ENCODE data around the gene RIC8B. TPM values are rescaled to one million over a fixed set of nuclear protein-coding genes. Genes with fewer than 3 reads are reported as not detected.

The RIC8B gene
- total RNA-seq, 2 donors from 2014 or later, result 14.9 to 19.0 TPM

- H3K4me1 ChIP-seq, result no peaks in the 10 kb centered on the region
- no peaks in the 10 kb centered on the region for H3K9me3 ChIP-seq
- H3K27me3 ChIP-seq, result no peaks in the 10 kb centered on the region
- H3K27ac ChIP-seq, result no peak overlapping the region
- TF ChIP-seq CTCF (IDR thresholded peaks at IDR 0.05), result no peak
- peaks cover 44% of the 10 kb centered on the region for H3K36me3 ChIP-seq
- no peak overlapping the region for H3K4me3 ChIP-seq
- no peak for DNase-seq (ENCODE audit: low spot score)
Measured at GRCh38 chr12:106847861-106848260, 73.4 kb downstream of the RIC8B start.

- peaks cover 31% of the 10 kb centered on the region for H3K36me3 ChIP-seq
- H3K4me1 ChIP-seq, result peaks cover 0 to 5% of the 10 kb centered on the region in 2 donors
- no peak for TF ChIP-seq CTCF (IDR thresholded peaks at IDR 0.05)
- no peak for DNase-seq (ENCODE audit: low spot score)
- H3K27ac ChIP-seq, result no peak overlapping the region
- no peaks in the 10 kb centered on the region for H3K27me3 ChIP-seq
- H3K9me3 ChIP-seq, result no peaks in the 10 kb centered on the region
- H3K4me3 ChIP-seq, result no peak overlapping the region
Measured at GRCh38 chr12:106851306-106851705, 76.8 kb downstream of the RIC8B start.

- Histone ChIP-seq H3K27me3 (no peaks in the 10 kb centered on the region), H3K36me3 (peaks cover 20% of the 10 kb centered on the region), H3K4me3 (no peak overlapping the region), H3K27ac (no peak overlapping the region), H3K4me1 (peaks cover 0 to 5% of the 10 kb centered on the region in 2 donors), H3K9me3 (no peaks in the 10 kb centered on the region)
- no peak for DNase-seq (ENCODE audit: low spot score)
- TF ChIP-seq CTCF (IDR thresholded peaks at IDR 0.05), result no peak
Measured at GRCh38 chr12:106854723-106855122, 80.2 kb downstream of the RIC8B start.

- no peak for DNase-seq (ENCODE audit: low spot score)
- Histone ChIP-seq H3K27ac (no peak overlapping the region), H3K36me3 (peaks cover 25% of the 10 kb centered on the region), H3K9me3 (no peaks in the 10 kb centered on the region), H3K4me1 (peaks cover 0 to 5% of the 10 kb centered on the region in 2 donors), H3K27me3 (no peaks in the 10 kb centered on the region), H3K4me3 (no peak overlapping the region)
- TF ChIP-seq CTCF (IDR thresholded peaks at IDR 0.05), result no peak
Measured at GRCh38 chr12:106855221-106855758, 80.8 kb downstream of the RIC8B start.

GRCh38 chr12:106861984-106862916 lies 87.8 kb downstream of the RIC8B start:
- DNase-seq (ENCODE audit: low spot score), result no peak
- H3K36me3 ChIP-seq, result peaks cover 14% of the 10 kb centered on the region
- TF ChIP-seq CTCF (IDR thresholded peaks at IDR 0.05), result no peak
- H3K9me3 ChIP-seq, result no peaks in the 10 kb centered on the region
- H3K4me3 ChIP-seq, result no peak overlapping the region
- H3K4me1 ChIP-seq, result peaks cover 0 to 9% of the 10 kb centered on the region in 2 donors
- no peak overlapping the region for H3K27ac ChIP-seq
- H3K27me3 ChIP-seq, result no peaks in the 10 kb centered on the region

All from right atrium auricular region (tissue), 2 donors.